BJ (cell line): ENCODE results near the gene HTR5A. TPM values are rescaled to one million over a fixed set of nuclear protein-coding genes. Genes with fewer than 3 reads are reported as not detected.

Source experiments
- CTCF ChIA-PET: fragments of 350-600 bp; formaldehyde crosslinking; extraction: SDS; loops from one replicate; lab custom pipeline; 2021; ENCODE audit warnings: antibody characterized with exemption, inconsistent platforms; lab: Yijun Ruan, JAX
- POLR2A ChIA-PET: fragments of 300-600 bp; sonication (Branson Sonifier 250); formaldehyde crosslinking; extraction: SDS; loops from one replicate; lab custom pipeline; 2021; ENCODE audit warnings: antibody characterized with exemption; lab: Charles Lee
- DNase-seq: peaks from one replicate; pipeline ENCODE4 v3.0.0-alpha.2; 2011; ENCODE audit warnings: low read depth
- H3K27me3 ChIP-seq: 2 replicates; pipeline ENCODE4 v1.6.0; 2011; ENCODE audit warnings: low read length; ENCODE audit not compliant: control insufficient read depth, insufficient read depth
- H3K36me3 ChIP-seq: 2 replicates; pipeline ENCODE4 v1.5.1; 2011; ENCODE audit warnings: low read length; ENCODE audit not compliant: control insufficient read depth, insufficient read depth
- H3K4me3 ChIP-seq: 2 replicates; pipeline ENCODE4 v1.5.1; 2011; ENCODE audit warnings: low read depth, mild to moderate bottlenecking, control low read depth, low read length
- polyA plus RNA-seq: library from polyadenylated mRNA; depleted of rRNA; stranded (reverse); fragments of >200 nt; gene quantifications from 2 replicates; pipeline ENCODE4 v1.2.3, GENCODE V29; 2011
- TF ChIP-seq, protein P1 (sequence below): IDR thresholded peaks from 2 replicates; pipeline ENCODE4 v1.5.1; 2011; ENCODE audit warnings: low read depth, mild to moderate bottlenecking, control low read depth, inconsistent platforms, low read length, moderate library complexity; ENCODE audit not compliant: insufficient read depth

Gene HTR5A
- polyA plus RNA-seq, 1 experiment, result not detected

DNA sequence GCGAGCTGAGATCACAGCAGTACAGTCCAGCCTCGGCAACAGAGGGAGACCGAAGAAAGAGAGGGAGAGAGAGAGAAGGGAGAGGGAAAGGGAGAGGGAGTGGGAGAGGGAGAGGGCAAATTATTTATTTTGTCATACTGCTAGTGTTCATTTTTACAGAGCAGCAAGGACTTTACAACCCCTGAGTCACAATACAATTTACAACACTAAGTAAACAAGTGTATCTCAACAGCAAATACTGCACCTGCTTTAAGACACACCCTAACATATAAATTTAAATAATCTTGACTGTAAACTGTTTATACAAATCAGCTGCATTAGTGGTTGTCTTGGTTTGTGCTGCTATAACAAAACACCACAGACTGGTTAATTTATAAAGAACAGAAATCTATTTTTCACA lies 27.2 kb downstream of the HTR5A start:
- Histone ChIP-seq H3K4me3 (no peak overlapping the region), H3K27me3 (no peaks in the 10 kb centered on the region), H3K36me3 (no peaks in the 10 kb centered on the region)
- ChIA-PET CTCF (no interaction called here), POLR2A (no interaction called here)
- no peak for DNase-seq
- TF ChIP-seq, protein P1, sequence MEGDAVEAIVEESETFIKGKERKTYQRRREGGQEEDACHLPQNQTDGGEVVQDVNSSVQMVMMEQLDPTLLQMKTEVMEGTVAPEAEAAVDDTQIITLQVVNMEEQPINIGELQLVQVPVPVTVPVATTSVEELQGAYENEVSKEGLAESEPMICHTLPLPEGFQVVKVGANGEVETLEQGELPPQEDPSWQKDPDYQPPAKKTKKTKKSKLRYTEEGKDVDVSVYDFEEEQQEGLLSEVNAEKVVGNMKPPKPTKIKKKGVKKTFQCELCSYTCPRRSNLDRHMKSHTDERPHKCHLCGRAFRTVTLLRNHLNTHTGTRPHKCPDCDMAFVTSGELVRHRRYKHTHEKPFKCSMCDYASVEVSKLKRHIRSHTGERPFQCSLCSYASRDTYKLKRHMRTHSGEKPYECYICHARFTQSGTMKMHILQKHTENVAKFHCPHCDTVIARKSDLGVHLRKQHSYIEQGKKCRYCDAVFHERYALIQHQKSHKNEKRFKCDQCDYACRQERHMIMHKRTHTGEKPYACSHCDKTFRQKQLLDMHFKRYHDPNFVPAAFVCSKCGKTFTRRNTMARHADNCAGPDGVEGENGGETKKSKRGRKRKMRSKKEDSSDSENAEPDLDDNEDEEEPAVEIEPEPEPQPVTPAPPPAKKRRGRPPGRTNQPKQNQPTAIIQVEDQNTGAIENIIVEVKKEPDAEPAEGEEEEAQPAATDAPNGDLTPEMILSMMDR, result no peak

DNA sequence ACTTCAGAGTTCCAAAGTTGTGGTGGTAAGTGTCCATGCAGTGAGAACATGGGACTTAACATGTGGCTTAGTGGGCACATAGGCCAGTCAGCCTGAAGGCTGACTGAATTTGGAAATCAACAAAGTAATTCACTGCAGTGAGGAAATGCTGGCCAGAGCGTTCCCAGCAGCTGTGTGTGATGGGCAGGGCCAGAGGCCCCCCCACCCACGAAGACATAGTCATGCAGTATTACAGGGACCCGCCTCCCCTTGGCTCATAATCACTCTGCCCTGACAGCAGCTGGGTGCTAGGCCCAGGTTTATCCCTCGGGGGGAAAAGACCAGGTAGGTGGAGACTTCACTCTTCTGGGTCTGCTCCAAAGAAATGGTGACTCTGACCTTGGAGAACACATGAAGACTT lies 33.7 kb downstream of the HTR5A start:
- Histone ChIP-seq H3K36me3 (no peaks in the 10 kb centered on the region), H3K27me3 (peaks cover 2% of the 10 kb centered on the region; the same call in 1 of the 2 replicates), H3K4me3 (no peak overlapping the region)
- CTCF ChIA-PET, result no interaction called here
- no peak for DNase-seq
- TF ChIP-seq, protein P1, result no peak
- POLR2A ChIA-PET, result no interaction called here

DNA sequence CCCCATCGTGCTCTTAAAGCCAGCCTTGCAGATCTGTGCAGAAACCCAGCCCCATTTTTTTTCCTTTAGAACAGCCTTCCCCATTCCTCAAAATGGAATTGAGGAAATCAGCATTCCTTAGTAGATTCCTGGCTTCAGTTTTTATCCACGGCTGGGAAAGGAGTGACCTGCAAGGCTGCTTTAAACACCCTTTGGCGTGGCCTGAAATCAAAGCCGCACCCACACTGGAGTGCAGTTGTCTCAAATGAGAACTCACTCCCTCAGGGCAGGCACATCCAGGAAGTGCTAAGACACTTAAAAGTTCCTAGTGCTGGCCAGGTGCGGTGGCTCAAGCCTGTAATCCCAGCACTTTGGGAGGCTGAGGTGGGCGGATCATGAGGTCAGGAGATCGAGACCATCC lies 34.8 kb downstream of the HTR5A start:
- DNase-seq, result no peak
- Histone ChIP-seq H3K4me3 (no peak overlapping the region), H3K27me3 (peaks cover 2% of the 10 kb centered on the region; the same call in 1 of the 2 replicates), H3K36me3 (no peaks in the 10 kb centered on the region)
- ChIA-PET POLR2A (no interaction called here), CTCF (no interaction called here)
- TF ChIP-seq, protein P1, result no peak

DNA sequence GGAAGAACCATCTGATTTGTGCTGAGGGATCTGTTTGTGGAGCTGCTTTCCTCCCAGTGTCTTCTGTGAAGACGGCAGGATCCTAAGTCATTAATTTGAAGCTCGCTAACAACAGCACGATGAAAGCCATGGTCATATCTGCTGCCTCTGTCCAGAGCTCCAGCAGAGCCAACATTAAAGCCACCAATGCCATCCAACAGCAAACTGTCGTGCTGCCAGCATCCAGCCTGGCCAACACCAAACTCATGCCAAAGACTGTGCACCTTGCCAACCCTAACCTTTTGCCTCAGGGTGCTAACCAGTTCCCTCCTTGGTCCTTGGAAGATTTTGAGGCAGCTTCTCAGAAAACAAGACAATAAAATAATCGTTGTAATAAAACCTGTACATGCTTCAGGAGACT lies 36.2 kb downstream of the HTR5A start:
- POLR2A ChIA-PET, result no interaction called here
- Histone ChIP-seq H3K4me3 (no peak overlapping the region), H3K27me3 (peaks cover 2% of the 10 kb centered on the region; the same call in 1 of the 2 replicates), H3K36me3 (no peaks in the 10 kb centered on the region)
- CTCF ChIA-PET, result no interaction called here
- no peak for DNase-seq
- TF ChIP-seq, protein P1, result no peak

DNA sequence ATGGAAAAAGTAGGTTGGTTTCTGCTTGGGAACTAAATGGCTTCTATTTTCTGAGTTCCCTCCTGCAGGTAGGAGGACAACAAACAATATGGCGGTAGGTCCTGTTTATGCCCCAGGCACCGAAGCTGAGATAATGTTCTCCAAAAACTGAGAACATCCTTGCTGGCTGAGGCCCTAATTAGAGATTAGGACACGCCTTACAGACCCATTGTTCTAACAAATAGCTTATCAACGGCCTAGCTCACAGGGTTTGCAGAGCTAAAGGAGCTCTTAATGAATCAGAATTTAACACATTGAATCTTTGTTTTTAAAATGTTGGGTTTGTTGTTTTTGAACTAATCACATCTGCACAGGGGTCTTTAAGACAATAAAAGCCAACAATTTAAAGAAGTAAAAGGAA lies 37.0 kb downstream of the HTR5A start:
- CTCF ChIA-PET, result no interaction called here
- H3K27me3 ChIP-seq, result peaks cover 2% of the 10 kb centered on the region; the same call in 1 of the 2 replicates
- no peak for DNase-seq
- POLR2A ChIA-PET, result no interaction called here
- TF ChIP-seq, protein P1, result no peak
- no peaks in the 10 kb centered on the region for H3K36me3 ChIP-seq
- H3K4me3 ChIP-seq, result no peak overlapping the region
